ENCODE data around the gene FBXL14.
A peak's percentile ranks its signal among the peaks of the same experiment; 100 is the strongest.
"Not testable (repeated sequence)": the region's sequence is repeated elsewhere in the genome, so short reads cannot be mapped to it uniquely, and the experiment has no call there.

Gene FBXL14

GRCh38 chr12:1603269-1603993 is 9.1 kb upstream of the FBXL14 start:
- no peak overlapping the region for H3K27ac ChIP-seq
- TF ChIP-seq CTCF (IDR thresholded peaks at IDR 0.05) (no peak), ZFX (IDR thresholded peaks at IDR 0.05; ENCODE audit: borderline replicate concordance) (no peak)

GRCh38 chr12:1602706-1603105 is 8.3 kb upstream of the FBXL14 start:
- H3K27ac ChIP-seq, result not testable (repeated sequence)

- TF ChIP-seq ZFX (IDR thresholded peaks at IDR 0.05; ENCODE audit: borderline replicate concordance) (no peak), CTCF (IDR thresholded peaks at IDR 0.05) (no peak)
- H3K27ac ChIP-seq, result no peak overlapping the region
These were observed 4.4 kb upstream of the FBXL14 start for GRCh38 chr12:1598757-1599156.

DNA sequence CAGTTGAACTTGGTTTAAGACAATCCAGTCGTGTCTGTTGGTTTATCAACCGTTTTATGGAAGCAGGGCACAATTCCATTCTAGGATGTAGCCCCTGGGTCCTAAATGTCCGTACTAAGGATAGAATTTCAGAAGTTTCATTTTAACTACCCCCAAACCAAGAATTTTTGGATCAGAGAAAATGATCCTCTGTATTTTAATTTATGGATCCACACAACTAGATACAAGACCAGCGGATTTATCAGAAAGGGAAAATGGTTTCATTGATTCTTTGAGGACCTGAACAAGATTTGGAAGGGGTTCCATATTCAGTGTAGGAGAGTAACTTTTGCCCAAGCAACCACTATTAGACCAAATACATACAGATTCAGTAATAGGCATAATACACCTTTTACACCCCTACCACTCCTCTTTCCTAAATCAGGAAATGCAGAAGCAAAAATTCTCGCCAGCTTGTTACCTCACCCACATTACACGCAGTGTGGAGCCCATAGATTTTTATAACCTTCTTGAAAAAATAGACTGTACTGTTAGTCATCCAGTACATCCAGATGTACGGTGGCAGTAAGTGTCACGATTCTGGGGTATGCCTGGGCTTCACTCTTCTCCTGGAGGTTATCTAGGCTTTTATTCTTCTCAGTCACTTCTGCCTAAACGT is 1.4 kb upstream of the FBXL14 start:
- no peak for TF ChIP-seq CTCF (IDR thresholded peaks at IDR 0.05)
- no peak for TF ChIP-seq ZFX (IDR thresholded peaks at IDR 0.05; ENCODE audit: borderline replicate concordance)
- H3K27ac ChIP-seq, result peak overlapping the region; percentile 98

DNA sequence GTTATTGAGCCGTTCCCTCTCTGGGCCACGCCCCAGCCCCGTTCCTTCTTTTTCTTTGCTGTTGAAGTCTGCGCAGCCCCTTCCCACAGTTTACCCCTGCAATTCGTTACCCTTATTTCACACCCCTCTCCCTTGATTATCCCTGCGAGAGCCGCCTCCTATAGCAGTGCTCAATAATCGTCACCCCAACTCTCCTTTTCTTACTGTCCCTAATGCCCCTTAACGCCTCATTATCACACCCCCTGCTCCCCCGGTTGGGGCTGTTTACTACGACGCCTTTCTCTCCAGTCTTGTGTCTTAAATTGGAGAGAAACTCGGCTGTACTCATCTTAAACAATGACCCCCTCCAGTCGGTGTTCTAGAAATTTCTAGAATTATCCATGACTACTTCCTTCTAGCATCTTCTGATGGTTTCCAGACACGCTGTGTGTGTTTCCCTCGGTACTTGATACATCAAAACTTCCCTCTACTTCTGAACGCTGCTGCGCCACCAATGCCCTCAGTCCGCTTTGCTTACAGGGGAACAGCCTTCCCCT is 713 bp upstream of the FBXL14 start:
- TF ChIP-seq CTCF (IDR thresholded peaks at IDR 0.05) (no peak), ZFX (IDR thresholded peaks at IDR 0.05; ENCODE audit: borderline replicate concordance) (no peak)
- peak overlapping the region; percentile 98 for H3K27ac ChIP-seq

GRCh38 chr12:1594006-1594260 is 448 bp downstream of the FBXL14 start:
- peak overlapping the region; percentile 98 for H3K27ac ChIP-seq

More at GRCh38 chr12:1594006-1594260, 448 bp downstream of the FBXL14 start:
- TF ChIP-seq ZFX (IDR thresholded peaks at IDR 0.05; ENCODE audit: borderline replicate concordance) (no peak), CTCF (IDR thresholded peaks at IDR 0.05) (no peak)

All from 22Rv1 (cell line).